Panc1 (cell line): ENCODE data around the gene ST3GAL6. TPM values are rescaled to one million over a fixed set of nuclear protein-coding genes. Genes with fewer than 3 reads are reported as not detected.

Source experiments
- ATAC-seq: fragments of 200-7000 bp; cut with Tn5 transposase; 2 replicates; pipeline ENCODE4 v1.9.1; 2020; ENCODE audit warnings: mild to moderate bottlenecking, moderate library complexity
- BruUV-seq: library from RNA; stranded (reverse); fragments of 400-500 nt; replicated peaks from 2 replicates; lab custom pipeline; 2021; lab: Mats Ljungman, UMichigan
- CTCF ChIA-PET: fragments of 300-600 bp; sonication (Branson Sonifier 250); formaldehyde crosslinking; loops from one replicate; lab custom pipeline; 2022; ENCODE audit warnings: antibody characterized with exemption; lab: Charles Lee
- POLR2A ChIA-PET: fragments of 300-600 bp; sonication (Branson Sonifier 250); formaldehyde crosslinking; loops from one replicate; lab custom pipeline; 2022; ENCODE audit warnings: antibody characterized with exemption; lab: Charles Lee
- DNase-seq: peaks from one replicate; pipeline ENCODE4 v3.0.0-alpha.2; 2010; ENCODE audit warnings: low read depth, low spot score
- H3K27ac ChIP-seq: 2 replicates; pipeline ENCODE4 v1.5.1; 2011; ENCODE audit warnings: mild to moderate bottlenecking, low read length, inconsistent platforms
- H3K27me3 ChIP-seq: fragments of 200-500 bp; sonication (Bioruptor generic); 2 replicates; pipeline ENCODE4 v1.6.0; 2014; ENCODE audit warnings: low read length, inconsistent platforms; ENCODE audit not compliant: control insufficient read depth, insufficient read depth
- H3K36me3 ChIP-seq: fragments of 200-500 bp; sonication (Bioruptor generic); 2 replicates; pipeline ENCODE4 v1.5.1; 2014; ENCODE audit warnings: inconsistent platforms, mild to moderate bottlenecking, low read length, moderate library complexity; ENCODE audit not compliant: control insufficient read depth, insufficient read depth
- H3K4me1 ChIP-seq: 2 replicates; pipeline ENCODE4 v1.5.1; 2011; ENCODE audit warnings: inconsistent platforms, mild to moderate bottlenecking, low read length, moderate library complexity; ENCODE audit not compliant: control insufficient read depth, insufficient read depth
- H3K4me3 ChIP-seq, 2 experiments: 2 replicates each; pipeline ENCODE4 v1.5.1; 2011 to 2012; ENCODE audit warnings: low read depth in 2 of 2, low read length in 2 of 2, mild to moderate bottlenecking in 2 of 2, inconsistent platforms in 1 of 2, moderate library complexity in 1 of 2
- H3K9me3 ChIP-seq: fragments of 200-500 bp; sonication (Bioruptor generic); 2 replicates; pipeline ENCODE4 v1.5.1; 2014; ENCODE audit warnings: low read depth, mild to moderate bottlenecking, inconsistent platforms, low read length, moderate library complexity; ENCODE audit not compliant: control insufficient read depth, insufficient read depth
- CTCF ChIP-seq: fragments of 450-650 bp; IDR thresholded peaks from 2 replicates; pipeline ENCODE4 v1.5.1; 2017; ENCODE audit warnings: mild to moderate bottlenecking
- POLR2AphosphoS5 ChIP-seq: IDR thresholded peaks from 2 replicates; pipeline ENCODE4 v1.6.1; 2012; ENCODE audit warnings: mild to moderate bottlenecking, low read depth, low read length, moderate library complexity
- REST ChIP-seq, 2 experiments: IDR thresholded peaks; 2 replicates each; pipeline ENCODE4 v1.6.1; 2011 to 2012; ENCODE audit warnings: low read depth in 2 of 2, control low read depth in 1 of 2, low read length in 1 of 2, mild to moderate bottlenecking in 1 of 2, moderate library complexity in 1 of 2; ENCODE audit not compliant: insufficient read depth in 1 of 2
- SIN3A ChIP-seq: IDR thresholded peaks from 2 replicates; pipeline ENCODE4 v1.6.1; 2012; ENCODE audit warnings: low read depth, mild to moderate bottlenecking, low read length, moderate library complexity, borderline replicate concordance; ENCODE audit not compliant: insufficient read depth
- TCF7L2 ChIP-seq: IDR thresholded peaks from 2 replicates; pipeline ENCODE4 v1.6.1; 2011; ENCODE audit warnings: mild to moderate bottlenecking, low read depth, low read length, inconsistent platforms
- in situ Hi-C: cut with HindIII; loops from 2 replicates; pipeline ENCODE4 v1.10.0; 2016; ENCODE audit warnings: low sequenced_read_pairs, low pct_unique_long_range_greater_than_20kb
- intact Hi-C: fragments of 100-400 bp; cut with micrococcal nuclease; formaldehyde crosslinking; loops from one replicate; pipeline ENCODE4 v1.10.0; 2022; ENCODE audit not compliant: unreplicated experiment
- total RNA-seq: library from RNA; stranded (reverse); gene quantifications from one replicate; pipeline ENCODE4 v1.2.1, GENCODE V29; 2021; ENCODE audit not compliant: unreplicated experiment

The ST3GAL6 gene
- total RNA-seq, 1 experiment from 2014 or later = 0.15 TPM

GRCh38 chr3:98741121-98741716 lies 21.9 kb upstream of the ST3GAL6 start:
- Histone ChIP-seq H3K9me3 (no peaks in the 10 kb centered on the region), H3K4me3 (no peak overlapping the region), H3K36me3 (no peaks in the 10 kb centered on the region), H3K27me3 (peaks cover 6% of the 10 kb centered on the region), H3K27ac (no peak overlapping the region), H3K4me1 (no peaks in the 10 kb centered on the region)
- intact Hi-C loops (no loop called here), in situ Hi-C loops (no loop called here)
- DNase-seq = no peak
- CTCF ChIA-PET = no interaction called here
- TF ChIP-seq REST (IDR thresholded peaks at IDR 0.05; ENCODE audit: insufficient read depth in 1 of 2, low read depth in 2 of 2, low read length in 1 of 2) = no peak
- no peak for TF ChIP-seq SIN3A
- TF ChIP-seq POLR2AphosphoS5 = no peak
- TF ChIP-seq TCF7L2 = no peak
- no peak for TF ChIP-seq CTCF
- no TSS peak for BruUV-seq
- ATAC-seq = no peak
- POLR2A ChIA-PET = interaction anchor here (0.6 kb wide), 1 partner anchor 27 kb away, joined by 5 read pairs; no protein-coding TSS in a partner anchor

- no peaks in the 10 kb centered on the region for H3K4me1 ChIP-seq
- intact Hi-C loops = no loop called here
- POLR2A ChIA-PET = no interaction called here
- no peaks in the 10 kb centered on the region for H3K36me3 ChIP-seq
- in situ Hi-C loops = no loop called here
- no peaks in the 10 kb centered on the region for H3K9me3 ChIP-seq
- CTCF ChIA-PET = no interaction called here
- peaks cover 14% of the 10 kb centered on the region for H3K27me3 ChIP-seq
- no TSS peak for BruUV-seq
- DNase-seq (no peak), ATAC-seq (no peak)
- no peak overlapping the region for H3K4me3 ChIP-seq
- no peak for TF ChIP-seq TCF7L2
- no peak for TF ChIP-seq POLR2AphosphoS5
- TF ChIP-seq REST (IDR thresholded peaks at IDR 0.05; ENCODE audit: insufficient read depth in 1 of 2, low read depth in 2 of 2, low read length in 1 of 2) = no peak
- TF ChIP-seq SIN3A = no peak
- TF ChIP-seq CTCF = no peak
- H3K27ac ChIP-seq = no peak overlapping the region
These were observed 20.1 kb upstream of the ST3GAL6 start for GRCh38 chr3:98743071-98743470.
